A673 (cell line): ENCODE measurements around the gene APBA1. TPM values are rescaled to one million over a fixed set of nuclear protein-coding genes. Genes with fewer than 3 reads are reported as not detected.

Experiments used
- BruUV-seq: library from RNA; stranded (reverse); fragments of 400-500 nt; replicated peaks from 2 replicates; lab custom pipeline; 2021; lab: Mats Ljungman, UMichigan
- CTCF ChIA-PET: fragments of 300-600 bp; sonication (Branson Sonifier 250); formaldehyde crosslinking; loops from one replicate; lab custom pipeline; 2022; ENCODE audit warnings: antibody characterized with exemption; lab: Charles Lee
- POLR2A ChIA-PET: fragments of 300-600 bp; sonication (Branson Sonifier 250); formaldehyde crosslinking; loops from one replicate; lab custom pipeline; 2022; ENCODE audit warnings: antibody characterized with exemption; ENCODE audit not compliant: low non-redundant PET; lab: Charles Lee
- DNase-seq: peaks from one replicate; pipeline ENCODE4 v3.0.0-alpha.2; 2015; ENCODE audit warnings: low spot score
- H3K27ac ChIP-seq: fragments of 200-600 bp; sonication (generic); 2 replicates; pipeline ENCODE4 v1.5.1; 2016; ENCODE audit warnings: mixed run types, low read depth, mild to moderate bottlenecking, mixed read lengths, antibody characterized with exemption, low read length; ENCODE audit not compliant: poor library complexity, severe bottlenecking
- H3K27me3 ChIP-seq: fragments of 200-600 bp; sonication (generic); replicated peaks from 2 replicates; pipeline ENCODE4 v1.6.1; 2017; ENCODE audit warnings: mixed run types, low read depth, mild to moderate bottlenecking, mixed read lengths, antibody characterized with exemption, low read length; ENCODE audit not compliant: insufficient read depth, poor library complexity
- H3K36me3 ChIP-seq: fragments of 200-600 bp; sonication (generic); 2 replicates; pipeline ENCODE4 v1.6.1; 2016; ENCODE audit warnings: mixed run types, mild to moderate bottlenecking, mixed read lengths, antibody characterized with exemption, low read length; ENCODE audit not compliant: insufficient read depth, poor library complexity, severe bottlenecking
- H3K4me1 ChIP-seq: fragments of 200-600 bp; sonication (generic); 2 replicates; pipeline ENCODE4 v1.6.1; 2017; ENCODE audit warnings: mixed run types, mild to moderate bottlenecking, mixed read lengths, antibody characterized with exemption, low read length; ENCODE audit not compliant: insufficient read depth, poor library complexity, severe bottlenecking
- H3K4me3 ChIP-seq: fragments of 200-600 bp; sonication (generic); 2 replicates; pipeline ENCODE4 v1.5.1; 2016; ENCODE audit warnings: low read depth, mixed run types, mild to moderate bottlenecking, mixed read lengths, low read length; ENCODE audit not compliant: poor library complexity, severe bottlenecking
- H3K9me3 ChIP-seq: fragments of 200-600 bp; sonication (generic); 2 replicates; pipeline ENCODE4 v1.6.1; 2016; ENCODE audit warnings: mixed run types, low read depth, mild to moderate bottlenecking, mixed read lengths, antibody characterized with exemption, low read length; ENCODE audit not compliant: poor library complexity, severe bottlenecking
- EZH2 ChIP-seq: fragments of 200-600 bp; sonication (generic); IDR thresholded peaks from 2 replicates; pipeline ENCODE4 v1.6.1; 2017; ENCODE audit warnings: borderline replicate concordance, low read depth, mild to moderate bottlenecking, mixed read lengths, antibody characterized with exemption, low read length; ENCODE audit not compliant: poor library complexity, severe bottlenecking
- intact Hi-C: fragments of 100-400 bp; cut with micrococcal nuclease; formaldehyde crosslinking; loops from one replicate; pipeline ENCODE4 v1.10.0; 2022; ENCODE audit not compliant: unreplicated experiment
- total RNA-seq: library from RNA; stranded (reverse); gene quantifications from 2 replicates; pipeline ENCODE4 v1.2.3, GENCODE V29; 2021
- TF ChIP-seq, protein P1 (sequence below): fragments of 300-800, 200-600 bp; sonication (generic); conservative IDR thresholded peaks from 2 replicates; pipeline ENCODE4 v1.5.1; 2017; ENCODE audit warnings: low read depth, mild to moderate bottlenecking, antibody characterized with exemption, low read length, moderate library complexity, mixed read lengths

The APBA1 gene
- total RNA-seq, 1 experiment from 2014 or later: 0.13 TPM

DNA sequence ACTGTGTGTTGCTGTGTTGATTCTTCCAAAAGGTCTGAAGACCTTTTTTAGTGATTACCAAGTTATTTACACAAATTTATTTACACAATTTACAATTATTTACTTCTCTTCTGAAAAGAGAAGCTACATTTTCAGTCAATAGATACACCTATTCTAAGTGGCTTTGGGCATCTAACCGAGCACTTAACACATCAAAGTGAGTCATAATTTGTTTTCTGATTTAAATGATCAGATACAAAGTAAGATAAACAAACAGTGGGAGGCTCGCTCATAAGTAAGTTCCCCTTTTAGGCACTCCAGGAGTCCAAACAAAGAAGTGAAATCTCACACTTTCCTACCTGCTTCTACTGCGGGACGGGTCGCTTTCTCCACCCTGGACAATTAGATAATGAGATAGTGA is 90.2 kb downstream of the APBA1 start:
- POLR2A ChIA-PET: no interaction called here

DNA sequence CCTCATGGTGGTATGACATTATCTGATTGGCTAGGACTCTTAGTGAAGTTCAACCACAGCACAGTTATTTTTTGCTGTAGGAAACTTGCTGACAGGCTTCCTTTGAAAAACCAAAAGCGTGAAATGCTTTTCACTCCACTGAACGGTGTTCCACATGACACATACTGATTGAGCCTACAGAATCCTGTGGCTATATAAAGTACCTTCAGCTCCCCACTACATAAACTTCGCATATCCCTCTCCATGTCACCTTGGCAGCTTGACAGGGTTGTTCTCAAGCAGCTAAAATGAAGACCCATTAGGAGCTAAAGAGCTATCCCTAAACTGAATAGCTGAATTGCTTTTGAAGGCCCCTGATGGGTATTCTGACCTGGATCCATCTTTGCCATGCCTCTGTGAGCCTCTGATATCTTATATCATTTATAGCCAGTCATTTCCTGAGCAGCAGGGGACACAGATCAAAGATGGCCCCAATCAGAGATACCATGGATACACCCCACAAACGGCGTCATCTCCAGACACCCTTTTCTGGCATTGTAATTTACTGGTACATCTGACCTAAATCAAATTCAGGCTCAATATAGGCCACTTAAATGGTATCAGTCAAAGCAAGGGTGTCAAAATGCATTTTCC is 91.5 kb downstream of the APBA1 start:
- Histone ChIP-seq H3K4me3 (no peak overlapping the region), H3K27me3 (no peaks in the 10 kb centered on the region), H3K27ac (no peak overlapping the region), H3K9me3 (no peaks in the 10 kb centered on the region), H3K36me3 (no peaks in the 10 kb centered on the region), H3K4me1 (no peaks in the 10 kb centered on the region)
- TF ChIP-seq, protein P1, sequence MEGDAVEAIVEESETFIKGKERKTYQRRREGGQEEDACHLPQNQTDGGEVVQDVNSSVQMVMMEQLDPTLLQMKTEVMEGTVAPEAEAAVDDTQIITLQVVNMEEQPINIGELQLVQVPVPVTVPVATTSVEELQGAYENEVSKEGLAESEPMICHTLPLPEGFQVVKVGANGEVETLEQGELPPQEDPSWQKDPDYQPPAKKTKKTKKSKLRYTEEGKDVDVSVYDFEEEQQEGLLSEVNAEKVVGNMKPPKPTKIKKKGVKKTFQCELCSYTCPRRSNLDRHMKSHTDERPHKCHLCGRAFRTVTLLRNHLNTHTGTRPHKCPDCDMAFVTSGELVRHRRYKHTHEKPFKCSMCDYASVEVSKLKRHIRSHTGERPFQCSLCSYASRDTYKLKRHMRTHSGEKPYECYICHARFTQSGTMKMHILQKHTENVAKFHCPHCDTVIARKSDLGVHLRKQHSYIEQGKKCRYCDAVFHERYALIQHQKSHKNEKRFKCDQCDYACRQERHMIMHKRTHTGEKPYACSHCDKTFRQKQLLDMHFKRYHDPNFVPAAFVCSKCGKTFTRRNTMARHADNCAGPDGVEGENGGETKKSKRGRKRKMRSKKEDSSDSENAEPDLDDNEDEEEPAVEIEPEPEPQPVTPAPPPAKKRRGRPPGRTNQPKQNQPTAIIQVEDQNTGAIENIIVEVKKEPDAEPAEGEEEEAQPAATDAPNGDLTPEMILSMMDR: no peak
- TF ChIP-seq EZH2: no peak
- CTCF ChIA-PET: no interaction called here
- DNase-seq: no peak
- intact Hi-C loops: no loop called here
- POLR2A ChIA-PET: no interaction called here
- BruUV-seq: no TSS peak

More for the DNA sequence above, 90.2 kb downstream of the APBA1 start:
- TF ChIP-seq EZH2: no peak
- TF ChIP-seq, protein P1: no peak
- H3K4me1 ChIP-seq: no peaks in the 10 kb centered on the region
- no peaks in the 10 kb centered on the region for H3K27me3 ChIP-seq
- CTCF ChIA-PET: no interaction called here
- no TSS peak for BruUV-seq
- intact Hi-C loops: no loop called here
- no peaks in the 10 kb centered on the region for H3K9me3 ChIP-seq
- H3K4me3 ChIP-seq: no peak overlapping the region
- H3K27ac ChIP-seq: no peak overlapping the region
- H3K36me3 ChIP-seq: no peaks in the 10 kb centered on the region
- no peak for DNase-seq

DNA sequence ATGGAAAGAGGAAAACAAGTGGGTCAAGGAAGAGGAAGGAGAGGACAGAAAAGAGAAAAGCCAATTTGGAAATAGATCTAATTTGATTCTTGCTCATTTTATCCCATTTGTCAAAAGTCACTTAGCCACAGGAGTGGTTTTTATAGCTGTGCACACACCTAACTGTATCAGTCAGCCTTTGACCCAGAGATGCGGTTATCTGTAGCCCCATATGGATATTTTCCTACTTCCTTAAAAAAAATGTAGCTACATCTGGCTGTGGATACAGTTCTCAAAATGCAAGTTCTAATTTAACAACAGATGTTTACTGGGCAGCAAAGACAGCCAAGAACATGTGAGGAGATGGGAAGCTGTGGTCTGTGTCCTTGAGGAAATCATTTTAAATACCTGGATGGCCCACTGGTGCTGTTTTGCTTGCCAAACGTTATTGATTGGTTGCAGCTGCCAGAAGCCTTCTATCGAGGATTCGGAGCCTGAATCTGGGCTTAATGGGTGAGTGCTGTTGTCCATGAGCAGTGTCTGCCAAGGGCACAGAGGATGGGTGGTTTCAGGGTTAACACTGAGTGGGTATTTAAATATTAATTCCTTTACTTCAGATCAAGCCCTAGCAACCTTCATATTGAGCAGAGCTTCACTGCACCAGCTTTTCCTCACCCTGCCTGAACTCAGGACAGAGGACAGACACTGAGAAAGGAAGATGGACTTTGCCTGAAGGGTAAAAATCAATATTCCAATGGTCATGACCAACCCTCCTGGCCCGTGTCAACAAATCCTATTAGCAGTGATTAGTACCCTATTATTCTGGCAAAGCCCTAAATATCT is 92.2 kb downstream of the APBA1 start:
- ChIA-PET POLR2A (no interaction called here), CTCF (no interaction called here)
- Histone ChIP-seq H3K36me3 (no peaks in the 10 kb centered on the region), H3K9me3 (no peaks in the 10 kb centered on the region), H3K27ac (no peak overlapping the region), H3K4me1 (no peaks in the 10 kb centered on the region), H3K4me3 (no peak overlapping the region), H3K27me3 (no peaks in the 10 kb centered on the region)
- BruUV-seq: no TSS peak
- intact Hi-C loops: no loop called here
- TF ChIP-seq EZH2: no peak
- TF ChIP-seq, protein P1: no peak
- DNase-seq: no peak
